GM18502 (cell line): ENCODE measurements around the gene RASSF3.
A peak's percentile ranks its signal among the peaks of the same experiment; 100 is the strongest.
"Not testable (repeated sequence)": the region's sequence is repeated elsewhere in the genome, so short reads cannot be mapped to it uniquely, and the experiment has no call there.

Source experiments
- ATAC-seq: cut with Tn5 transposase; IDR thresholded peaks from one replicate; pipeline ENCODE4 v1.9.1; 2021; ENCODE audit warnings: mild to moderate bottlenecking; ENCODE audit not compliant: unreplicated experiment, poor library complexity

RASSF3 gene

GRCh38 chr12:64631197-64631596, 20.9 kb downstream of the RASSF3 start:
- no peak for ATAC-seq

DNA sequence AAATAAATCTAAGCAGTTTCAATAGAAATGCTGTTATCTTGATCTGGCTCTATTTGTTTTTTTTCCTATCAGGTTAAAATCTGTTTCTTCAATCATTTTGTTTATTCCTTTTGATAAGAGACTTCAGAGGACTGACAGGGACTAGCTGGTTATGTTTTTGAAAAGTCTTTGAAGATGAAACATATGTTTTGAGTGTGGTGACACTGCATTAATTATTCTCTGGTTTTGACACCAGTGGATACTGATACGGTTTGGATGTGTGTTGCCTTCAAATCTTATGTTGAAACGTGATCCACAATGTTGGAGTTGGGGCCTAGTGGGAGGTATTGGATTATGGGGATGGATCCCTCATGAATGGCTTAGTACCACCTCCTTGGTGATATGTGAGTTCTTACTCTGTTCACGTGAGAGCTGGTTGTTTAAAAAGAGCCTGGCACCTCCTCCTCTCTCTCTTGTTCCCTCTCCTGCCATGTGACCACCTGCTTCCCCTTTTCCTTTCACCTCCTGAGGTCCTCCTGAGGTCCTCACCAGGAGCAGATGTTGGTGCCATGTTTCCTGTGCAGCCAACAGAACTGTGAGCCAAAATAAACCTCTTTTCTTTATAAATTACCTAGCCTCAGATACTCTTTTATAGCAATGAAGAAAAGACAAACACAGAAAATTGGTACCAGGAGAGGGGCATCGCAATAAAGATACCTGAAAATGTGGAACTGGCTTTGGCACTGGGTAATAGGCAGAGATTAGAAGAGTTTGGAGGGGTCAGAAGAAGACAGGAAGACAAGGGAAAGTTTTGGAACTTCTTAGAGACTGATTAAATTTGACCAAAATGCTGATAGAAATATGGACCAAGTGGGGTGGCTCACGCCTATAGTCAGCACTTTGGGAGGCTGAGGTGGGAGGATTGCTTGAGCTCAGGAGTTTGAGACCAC, 23.0 kb downstream of the RASSF3 start:
- no peak for ATAC-seq

DNA sequence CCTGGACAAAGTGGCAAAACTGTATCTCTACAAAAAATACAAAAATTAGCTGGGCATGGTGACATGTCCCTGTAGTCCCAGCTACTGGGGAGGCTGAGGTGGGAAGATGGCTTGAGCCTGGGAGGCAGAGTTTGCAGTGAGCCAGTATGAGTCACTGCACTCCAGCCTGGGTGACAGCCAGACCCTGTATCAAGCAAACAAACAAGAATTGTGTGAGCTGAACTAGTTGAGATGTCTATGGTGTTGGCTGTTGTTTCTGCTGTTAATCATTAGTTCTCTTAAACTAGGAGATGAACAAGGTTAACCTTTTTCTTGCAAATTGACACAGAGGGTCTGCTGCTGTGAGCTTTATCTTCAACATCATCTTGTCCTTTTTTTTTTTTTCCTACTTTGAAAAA, 23.6 kb downstream of the RASSF3 start:
- ATAC-seq, result no peak

- no peak for ATAC-seq
Measured at GRCh38 chr12:64634508-64635092, 24.3 kb downstream of the RASSF3 start.

DNA sequence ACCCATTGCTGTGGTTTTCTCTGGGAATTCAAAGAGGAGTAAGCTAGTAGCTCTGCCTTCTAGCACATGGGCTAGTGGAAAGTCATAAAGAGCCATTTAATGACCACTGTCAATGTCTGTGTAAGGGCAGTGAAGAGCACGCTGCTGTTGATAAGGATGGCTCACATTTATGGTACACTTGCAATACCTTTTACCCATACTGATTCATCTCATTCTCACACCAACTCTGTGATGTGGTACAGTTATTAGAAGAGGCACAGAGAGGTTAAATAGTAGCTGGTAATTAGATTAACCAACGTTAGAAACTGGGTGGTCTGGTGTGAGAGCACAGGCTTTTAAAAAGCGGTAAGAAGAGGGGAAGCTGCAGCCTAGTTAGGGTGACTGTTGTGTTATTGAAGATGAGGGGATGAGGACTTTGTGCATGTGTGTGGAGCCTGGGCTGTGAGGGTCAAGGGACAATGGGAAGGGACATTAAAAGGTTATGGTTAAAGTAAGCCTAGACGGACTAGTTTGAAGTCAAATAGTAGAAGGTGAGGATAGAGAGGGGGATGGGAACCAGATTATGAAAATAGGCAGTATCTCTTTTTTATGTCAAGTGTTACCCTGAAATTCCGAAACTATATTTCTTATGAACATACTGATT, 25.2 kb downstream of the RASSF3 start:
- no peak for ATAC-seq

- ATAC-seq, result no peak
Measured at GRCh38 chr12:64636856-64637255, 26.6 kb downstream of the RASSF3 start.

GRCh38 chr12:64639466-64639865, 29.2 kb downstream of the RASSF3 start:
- ATAC-seq, result no peak

GRCh38 chr12:64646318-64646717, 36.0 kb downstream of the RASSF3 start:
- no peak for ATAC-seq

DNA sequence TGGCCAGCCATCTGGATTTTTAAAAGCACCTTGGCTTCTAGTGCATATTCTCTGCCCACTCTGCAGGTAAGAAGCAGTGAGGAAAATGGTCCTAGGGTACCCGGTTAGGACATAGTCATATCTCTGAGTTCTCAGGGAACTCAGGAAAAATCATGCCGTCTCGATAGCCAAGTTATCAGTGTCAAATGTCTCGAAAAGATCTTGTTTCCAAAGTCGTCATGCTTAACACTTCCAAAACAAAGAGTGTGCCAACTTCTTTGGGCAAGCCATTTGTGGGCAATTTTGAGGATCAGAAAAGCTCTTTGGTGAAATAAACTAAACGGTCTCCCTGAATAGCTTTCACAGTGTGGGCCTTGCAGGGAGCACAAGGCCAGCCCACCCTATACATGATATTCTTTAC, 39.2 kb downstream of the RASSF3 start:
- no peak for ATAC-seq

- ATAC-seq, result no peak
Measured at GRCh38 chr12:64650762-64651161, 40.5 kb downstream of the RASSF3 start.

DNA sequence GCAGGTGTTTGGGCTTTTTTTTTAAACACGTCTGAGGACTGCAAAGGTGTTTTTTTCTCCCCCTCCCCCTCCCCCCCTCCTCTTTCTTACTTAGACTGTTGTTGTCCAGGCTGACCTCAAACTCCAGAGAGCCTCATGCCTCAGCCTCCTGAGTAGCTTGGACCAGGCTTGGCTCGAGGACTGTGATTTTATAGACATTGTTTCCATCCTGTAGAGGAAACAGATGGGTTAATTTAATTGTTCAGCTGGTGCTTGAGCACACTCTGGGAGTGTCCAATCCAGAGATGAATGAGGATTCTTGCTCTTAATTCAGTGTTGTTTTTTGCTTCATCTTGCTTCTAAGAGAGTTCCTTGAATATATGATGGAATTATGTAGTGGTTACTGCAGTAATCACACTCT, 42.1 kb downstream of the RASSF3 start:
- no peak for ATAC-seq

- no peak for ATAC-seq
Measured at GRCh38 chr12:64653123-64653522, 42.8 kb downstream of the RASSF3 start.

GRCh38 chr12:64653907-64654306, 43.6 kb downstream of the RASSF3 start:
- not testable (repeated sequence) for ATAC-seq

DNA sequence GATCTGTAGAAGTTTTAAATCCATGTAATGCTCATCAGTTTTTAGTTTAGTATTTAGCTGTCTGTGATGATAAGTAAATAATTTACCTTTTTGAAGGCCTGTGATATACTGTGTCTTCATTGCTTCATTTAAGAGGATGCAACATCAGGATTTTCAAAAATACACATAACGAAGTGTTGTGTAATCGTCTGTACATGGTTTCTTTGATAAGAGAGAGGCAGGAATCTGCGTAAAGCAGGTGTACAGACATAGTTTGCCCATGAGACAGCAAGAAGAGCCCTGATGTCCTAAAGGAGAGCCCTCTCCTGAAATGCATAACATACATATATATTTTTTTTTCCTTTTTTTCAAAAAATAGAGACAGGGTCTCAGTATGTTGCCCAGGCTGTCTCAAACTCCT, 44.8 kb downstream of the RASSF3 start:
- ATAC-seq, result no peak

GRCh38 chr12:64656429-64656828, 46.1 kb downstream of the RASSF3 start:
- no peak for ATAC-seq

- no peak for ATAC-seq
Measured at GRCh38 chr12:64658892-64659481, 48.7 kb downstream of the RASSF3 start.

- ATAC-seq, result peak; percentile 54
Measured at GRCh38 chr12:64660237-64661018, 50.1 kb downstream of the RASSF3 start.

- ATAC-seq, result no peak
Measured at GRCh38 chr12:64663015-64663414, 52.7 kb downstream of the RASSF3 start.

DNA sequence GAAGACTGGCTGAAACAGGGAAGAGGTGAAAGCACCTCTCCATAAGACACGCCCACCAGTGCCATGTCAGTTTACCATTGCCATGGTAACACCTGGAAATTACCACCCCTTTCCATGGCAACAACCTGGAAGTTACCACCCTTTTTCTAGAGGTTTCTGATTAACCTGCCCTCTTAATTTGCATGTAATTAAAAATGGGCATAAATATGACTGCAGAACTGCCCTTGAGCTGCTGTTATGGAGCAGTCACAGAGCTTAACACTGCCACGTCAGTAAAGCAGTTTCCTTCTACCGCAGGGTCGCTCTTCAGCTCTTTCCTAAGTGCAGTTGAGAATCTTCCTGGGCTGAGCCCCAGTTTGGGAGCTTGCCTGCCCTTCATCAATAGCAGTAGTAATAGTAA, 55.2 kb downstream of the RASSF3 start:
- ATAC-seq, result peak; percentile 44
